ENCODE results near the gene PSMB7.
"Not testable (repeated sequence)": the region's sequence is repeated elsewhere in the genome, so short reads cannot be mapped to it uniquely, and the experiment has no call there.

Gene PSMB7

GRCh38 chr9:124426361-124426760 lies 11.1 kb upstream of the PSMB7 start:
- DNase-seq (ENCODE audit: low read depth): no peak
- no peak overlapping the region for H3K4me3 ChIP-seq (ENCODE audit: low read depth, low read length)
- TF ChIP-seq, protein P1, sequence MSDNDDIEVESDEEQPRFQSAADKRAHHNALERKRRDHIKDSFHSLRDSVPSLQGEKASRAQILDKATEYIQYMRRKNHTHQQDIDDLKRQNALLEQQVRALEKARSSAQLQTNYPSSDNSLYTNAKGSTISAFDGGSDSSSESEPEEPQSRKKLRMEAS (IDR thresholded peaks at IDR 0.05; ENCODE audit: low read depth, low read length): no peak
- TF ChIP-seq MYC (IDR thresholded peaks at IDR 0.05; ENCODE audit: low read depth, low read length) (no peak), POLR2A (IDR thresholded peaks at IDR 0.05; ENCODE audit: extremely low read depth, insufficient read length) (no peak), CTCF (IDR thresholded peaks at IDR 0.05; ENCODE audit: low read depth, low read length) (no peak)

GRCh38 chr9:124425733-124426132 lies 10.5 kb upstream of the PSMB7 start:
- DNase-seq (ENCODE audit: low read depth); H3K4me3 ChIP-seq (ENCODE audit: low read depth, low read length): not testable (repeated sequence)

DNA sequence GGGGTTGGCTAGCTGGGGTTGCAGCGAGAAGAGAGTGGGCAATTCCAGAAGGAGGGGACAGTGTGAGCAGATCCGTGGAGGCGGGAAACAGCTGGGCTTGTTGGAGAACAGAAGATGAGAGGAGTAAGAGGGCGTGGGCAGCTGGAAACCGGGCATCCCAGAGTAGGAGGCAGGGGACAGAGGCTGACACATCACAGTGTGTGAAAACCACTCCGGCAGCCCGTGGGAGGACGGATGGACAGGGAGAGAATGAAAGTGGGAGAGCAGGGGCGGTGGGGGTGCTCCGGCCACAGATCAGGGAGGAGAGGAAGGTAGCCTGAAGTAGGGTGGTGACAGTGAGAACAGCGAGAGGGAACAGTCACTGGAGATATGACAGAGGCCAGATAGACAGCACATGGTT lies 8.3 kb upstream of the PSMB7 start:
- DNase-seq (ENCODE audit: low read depth): no peak
- no peak overlapping the region for H3K4me3 ChIP-seq (ENCODE audit: low read depth, low read length)
- TF ChIP-seq, protein P1 (IDR thresholded peaks at IDR 0.05; ENCODE audit: low read depth, low read length): no peak
- TF ChIP-seq MYC (IDR thresholded peaks at IDR 0.05; ENCODE audit: low read depth, low read length) (no peak), CTCF (IDR thresholded peaks at IDR 0.05; ENCODE audit: low read depth, low read length) (no peak), POLR2A (IDR thresholded peaks at IDR 0.05; ENCODE audit: extremely low read depth, insufficient read length) (no peak)

DNA sequence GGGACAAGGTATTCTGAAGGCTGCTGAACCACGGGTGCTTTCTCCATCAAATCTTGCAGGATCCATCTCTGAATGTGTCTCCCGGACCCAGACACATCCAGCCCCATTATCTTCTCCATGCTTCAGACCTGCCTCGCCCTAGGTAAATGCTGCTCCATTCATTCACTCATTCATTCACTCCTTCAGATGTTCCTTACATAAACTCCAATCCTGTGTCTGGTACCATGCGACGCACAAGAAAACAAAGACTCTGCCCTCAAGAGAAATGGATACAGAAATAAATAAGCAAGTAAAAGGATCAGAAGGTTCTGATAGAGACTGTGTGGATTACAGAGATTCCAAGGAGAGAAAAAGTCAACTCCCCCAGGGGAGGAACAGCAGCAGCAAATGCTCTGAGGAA lies 7.9 kb upstream of the PSMB7 start:
- TF ChIP-seq POLR2A (IDR thresholded peaks at IDR 0.05; ENCODE audit: extremely low read depth, insufficient read length) (no peak), CTCF (IDR thresholded peaks at IDR 0.05; ENCODE audit: low read depth, low read length) (no peak), MYC (IDR thresholded peaks at IDR 0.05; ENCODE audit: low read depth, low read length) (no peak)
- TF ChIP-seq, protein P1 (IDR thresholded peaks at IDR 0.05; ENCODE audit: low read depth, low read length): no peak
- H3K4me3 ChIP-seq (ENCODE audit: low read depth, low read length): no peak overlapping the region
- DNase-seq (ENCODE audit: low read depth): no peak

- no peak for DNase-seq (ENCODE audit: low read depth)
- TF ChIP-seq MYC (IDR thresholded peaks at IDR 0.05; ENCODE audit: low read depth, low read length) (no peak), CTCF (IDR thresholded peaks at IDR 0.05; ENCODE audit: low read depth, low read length) (no peak), POLR2A (IDR thresholded peaks at IDR 0.05; ENCODE audit: extremely low read depth, insufficient read length) (no peak)
- TF ChIP-seq, protein P1 (IDR thresholded peaks at IDR 0.05; ENCODE audit: low read depth, low read length): no peak
- H3K4me3 ChIP-seq (ENCODE audit: low read depth, low read length): no peak overlapping the region
Measured at GRCh38 chr9:124420991-124421543, 5.8 kb upstream of the PSMB7 start.

GRCh38 chr9:124419832-124420489 lies 4.7 kb upstream of the PSMB7 start:
- TF ChIP-seq, protein P1 (IDR thresholded peaks at IDR 0.05; ENCODE audit: low read depth, low read length): no peak
- no peak for TF ChIP-seq POLR2A (IDR thresholded peaks at IDR 0.05; ENCODE audit: extremely low read depth, insufficient read length)
- TF ChIP-seq CTCF (IDR thresholded peaks at IDR 0.05; ENCODE audit: low read depth, low read length): no peak
- TF ChIP-seq MYC (IDR thresholded peaks at IDR 0.05; ENCODE audit: low read depth, low read length): no peak
- DNase-seq (ENCODE audit: low read depth): peak; percentile 39
- H3K4me3 ChIP-seq (ENCODE audit: low read depth, low read length): no peak overlapping the region

Measured in NB4 (cell line).